HepG2 (cell line): Measurements from ENCODE around the gene ZNF544. TPM values are rescaled to one million over a fixed set of nuclear protein-coding genes. Genes with fewer than 3 reads are reported as not detected.

Experiments
- ATF5 ChIP-seq: sonication (generic); formaldehyde crosslinking; IDR thresholded peaks from 2 replicates; pipeline ENCODE4 v1.4.0; 2020; ENCODE audit warnings: mild to moderate bottlenecking, low read depth, missing genetic modification reagents
- GABPA ChIP-seq, 2 experiments: IDR thresholded peaks; 2 replicates each; pipeline ENCODE4 v1.6.1; 2011 to 2016; ENCODE audit warnings: low read depth in 2 of 2, low read length in 1 of 2, missing biosample characterization in 1 of 2, missing genetic modification characterization in 1 of 2
- GATAD1 ChIP-seq: IDR thresholded peaks from 2 replicates; pipeline ENCODE4 v1.6.1; 2016; ENCODE audit warnings: missing genetic modification reagents, missing compliant biosample characterization
- ISX ChIP-seq: sonication (generic); formaldehyde crosslinking; conservative IDR thresholded peaks from 2 replicates; pipeline ENCODE4 v1.5.0; 2020; ENCODE audit warnings: missing genetic modification reagents
- MATR3 ChIP-seq: sonication (generic); formaldehyde crosslinking; IDR thresholded peaks from 2 replicates; pipeline ENCODE4 v1.4.0; 2020; ENCODE audit warnings: missing genetic modification reagents
- NR0B2 ChIP-seq: sonication (generic); formaldehyde crosslinking; IDR thresholded peaks from 2 replicates; pipeline ENCODE4 v1.4.0; 2020; ENCODE audit warnings: mild to moderate bottlenecking, missing genetic modification reagents
- PHF8 ChIP-seq: sonication (generic); formaldehyde crosslinking; IDR thresholded peaks from 2 replicates; pipeline ENCODE4 v1.5.0; 2020; ENCODE audit warnings: missing genetic modification reagents
- PRDM10 ChIP-seq: sonication (generic); formaldehyde crosslinking; IDR thresholded peaks from 2 replicates; pipeline ENCODE4 v1.4.0; 2020; ENCODE audit warnings: low read depth, missing genetic modification reagents
- RELA ChIP-seq: sonication (generic); formaldehyde crosslinking; IDR thresholded peaks from 2 replicates; pipeline ENCODE4 v1.4.0; 2020; ENCODE audit warnings: missing genetic modification reagents
- SIX1 ChIP-seq: sonication (generic); formaldehyde crosslinking; IDR thresholded peaks from 2 replicates; pipeline ENCODE4 v1.4.0; 2020; ENCODE audit warnings: missing genetic modification reagents, borderline replicate concordance
- SMYD3 ChIP-seq: sonication (generic); formaldehyde crosslinking; IDR thresholded peaks from 2 replicates; pipeline ENCODE4 v1.8.1; 2023; ENCODE audit warnings: mild to moderate bottlenecking, missing genetic modification reagents
- TARDBP ChIP-seq: sonication (generic); formaldehyde crosslinking; IDR thresholded peaks from 2 replicates; pipeline ENCODE4 v1.8.0; 2022; ENCODE audit warnings: mild to moderate bottlenecking, missing genetic modification reagents
- XBP1 ChIP-seq: sonication (generic); formaldehyde crosslinking; IDR thresholded peaks from 2 replicates; pipeline ENCODE4 v1.5.0; 2020; ENCODE audit warnings: missing genetic modification reagents
- YEATS2 ChIP-seq: sonication (generic); formaldehyde crosslinking; IDR thresholded peaks from 2 replicates; pipeline ENCODE4 v1.4.0; 2020; ENCODE audit warnings: missing genetic modification reagents, borderline replicate concordance
- ZMYM4 ChIP-seq: sonication (generic); formaldehyde crosslinking; IDR thresholded peaks from 2 replicates; pipeline ENCODE4 v1.8.1; 2023; ENCODE audit warnings: mild to moderate bottlenecking, missing genetic modification reagents
- ZNF136 ChIP-seq: sonication (generic); formaldehyde crosslinking; IDR thresholded peaks from 2 replicates; pipeline ENCODE4 v1.8.1; 2022; ENCODE audit warnings: low read depth, mild to moderate bottlenecking, moderate library complexity, missing genetic modification reagents
- ZNF20 ChIP-seq: sonication (generic); formaldehyde crosslinking; IDR thresholded peaks from 2 replicates; pipeline ENCODE4 v1.4.0; 2020; ENCODE audit warnings: mild to moderate bottlenecking, moderate library complexity, missing genetic modification reagents
- ZNF607 ChIP-seq: sonication (generic); formaldehyde crosslinking; IDR thresholded peaks from 2 replicates; pipeline ENCODE4 v1.5.1; 2020; ENCODE audit warnings: missing genetic modification reagents, mild to moderate bottlenecking, borderline replicate concordance
- ZNF615 ChIP-seq: sonication (generic); formaldehyde crosslinking; IDR thresholded peaks from 2 replicates; pipeline ENCODE4 v1.5.0; 2020; ENCODE audit warnings: mild to moderate bottlenecking, missing genetic modification reagents, borderline replicate concordance
- ZNF670 ChIP-seq: sonication (generic); formaldehyde crosslinking; IDR thresholded peaks from 2 replicates; pipeline ENCODE4 v1.8.0; 2022; ENCODE audit warnings: mild to moderate bottlenecking, missing genetic modification reagents, borderline replicate concordance
- ZNF691 ChIP-seq: sonication (generic); formaldehyde crosslinking; IDR thresholded peaks from 2 replicates; pipeline ENCODE4 v1.4.0; 2020; ENCODE audit warnings: missing genetic modification reagents, low read depth, mild to moderate bottlenecking, borderline replicate concordance
- ZNF761 ChIP-seq: sonication (generic); formaldehyde crosslinking; conservative IDR thresholded peaks from 2 replicates; pipeline ENCODE4 v1.4.0; 2020; ENCODE audit warnings: mild to moderate bottlenecking, missing genetic modification reagents
- polyA plus RNA-seq, 8 experiments: library from polyadenylated mRNA; depleted of rRNA in 3 of 8; stranded (reverse) in 7 of 8; unstranded in 1 of 8; fragments of >200 nt; fragmentation: Illumina TruSeq in 4 of 8; extraction: Trizol in 4 of 8; gene quantifications; 2 replicates each; pipeline versions ENCODE4 v1.2.1 to v1.2.3, GENCODE V29; 2011 to 2016; ENCODE audit warnings: low read depth in 4 of 8, missing spikeins in 1 of 8, mixed read lengths in 1 of 8; ENCODE audit not compliant: insufficient read depth in 1 of 8
- total RNA-seq, 5 experiments: library from RNA; depleted of rRNA; stranded (reverse); fragments of >200 nt; fragmentation: Illumina TruSeq; extraction: Trizol; gene quantifications; 2 replicates each; pipeline ENCODE4 v1.2.3, GENCODE V29; 2016; ENCODE audit warnings: low read depth in 1 of 5

The ZNF544 gene
- total and polyA plus RNA-seq, 2 of the 13 experiments (the other 11 are each of a cell fraction or from before 2014, with no cell fraction given) = 13.1 to 17.0 TPM

GRCh38 chr19:58305065-58305931 lies 76.6 kb downstream of the ZNF544 start, which contains the start of gene ERVK3-1 (continued):
- TF ChIP-seq PRDM10 (CRISPR knock-in tag) (peak; percentile 54; the same call in 1 of the 2 replicates), ZNF670 (CRISPR knock-in tag) (no peak; the same call in 1 of the 2 replicates), ZNF615 (CRISPR knock-in tag) (no peak), GABPA (IDR thresholded peaks at IDR 0.05; ENCODE audit: low read depth, low read length) (peak; percentile 94), GABPA (CRISPR knock-in tag; IDR thresholded peaks at IDR 0.05; ENCODE audit: low read depth) (peak; percentile 99), SMYD3 (CRISPR knock-in tag) (peak; percentile 81; the same call in 1 of the 2 replicates), ZNF20 (CRISPR knock-in tag) (no peak), ATF5 (CRISPR knock-in tag) (no peak), SIX1 (CRISPR knock-in tag) (no peak), MATR3 (CRISPR knock-in tag) (no peak), NR0B2 (CRISPR knock-in tag) (0 out of 2 replicates have a peak, but pooled peaks have one; percentile 83), ZNF761 (CRISPR knock-in tag) (no peak), XBP1 (CRISPR knock-in tag) (no peak), YEATS2 (peak; percentile 92), TARDBP (peak; percentile 99), GATAD1 (CRISPR knock-in tag) (peak; percentile 95), ZNF691 (CRISPR knock-in tag) (peak; percentile 7; the same call in 1 of the 2 replicates), RELA (0 out of 2 replicates have a peak, but pooled peaks have one; percentile 68), PHF8 (CRISPR knock-in tag) (peak; percentile 92), ISX (no peak; the same call in 1 of the 2 replicates), ZMYM4 (CRISPR knock-in tag) (peak; percentile 60; the same call in 1 of the 2 replicates), ZNF607 (CRISPR knock-in tag) (no peak), ZNF136 (CRISPR knock-in tag) (0 out of 2 replicates have a peak, but pooled peaks have one; percentile 42)
